ENCODE data around the gene ITPRID2.

The ITPRID2 gene

DNA sequence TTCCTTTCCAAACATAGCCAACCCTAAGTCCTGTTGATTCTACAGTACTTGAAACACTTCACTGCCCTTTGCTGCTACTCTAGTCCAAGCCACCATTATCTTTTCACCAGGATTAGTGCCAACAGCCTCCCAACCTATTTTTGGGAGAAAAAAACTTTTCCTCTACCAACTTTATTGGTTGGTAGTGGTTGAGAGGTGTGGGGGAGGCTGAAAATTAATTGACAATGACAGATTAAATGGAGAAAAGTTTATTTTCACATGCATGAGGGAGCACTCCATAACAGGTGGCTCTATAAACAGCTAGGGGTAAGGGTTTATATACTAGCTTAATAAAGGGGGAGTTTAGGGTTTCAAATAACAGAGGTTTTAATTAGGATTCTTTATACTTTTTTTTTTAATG, 37.8 kb upstream of the ITPRID2 start:
- H3K27me3 ChIP-seq (replicated peaks; ENCODE audit: control insufficient read depth, insufficient read depth, low read length, poor library complexity, severe bottlenecking): no peaks in the 10 kb centered on the region
- H3K4me1 ChIP-seq (ENCODE audit: control insufficient read depth, insufficient read depth, low read length, poor library complexity, severe bottlenecking): no peaks in the 10 kb centered on the region
- no peak overlapping the region for H3K4me3 ChIP-seq (ENCODE audit: insufficient read depth, low read depth, low read length, poor library complexity, severe bottlenecking)
- no peaks in the 10 kb centered on the region for H3K36me3 ChIP-seq (ENCODE audit: control insufficient read depth, insufficient read depth, low read length)
- no peak for DNase-seq
- no peaks in the 10 kb centered on the region for H3K9me3 ChIP-seq (ENCODE audit: control insufficient read depth, low read length)
- H3K27ac ChIP-seq (ENCODE audit: insufficient read depth, low read length, poor library complexity, severe bottlenecking): no peak overlapping the region

DNA sequence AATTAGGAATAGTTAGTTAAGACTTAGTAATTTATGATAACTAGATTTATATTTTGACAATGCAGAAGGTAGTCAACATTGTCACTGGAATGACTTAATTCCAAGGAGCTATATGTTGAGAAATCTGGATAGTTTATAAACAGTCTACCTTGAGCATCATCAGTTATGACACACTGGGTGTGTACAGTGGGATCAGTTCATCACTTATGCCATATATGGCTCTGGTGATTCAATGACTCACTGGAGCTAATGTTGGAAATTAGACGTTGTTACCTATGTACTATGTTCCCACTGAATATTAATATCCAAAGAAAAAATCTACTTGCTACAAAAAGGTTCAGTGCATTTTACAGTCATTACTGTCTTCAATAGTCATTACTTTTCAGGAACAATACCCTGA, 34.0 kb upstream of the ITPRID2 start:
- no peak overlapping the region for H3K4me3 ChIP-seq (ENCODE audit: insufficient read depth, low read depth, low read length, poor library complexity, severe bottlenecking)
- no peaks in the 10 kb centered on the region for H3K9me3 ChIP-seq (ENCODE audit: control insufficient read depth, low read length)
- no peaks in the 10 kb centered on the region for H3K36me3 ChIP-seq (ENCODE audit: control insufficient read depth, insufficient read depth, low read length)
- no peak overlapping the region for H3K27ac ChIP-seq (ENCODE audit: insufficient read depth, low read length, poor library complexity, severe bottlenecking)
- H3K4me1 ChIP-seq (ENCODE audit: control insufficient read depth, insufficient read depth, low read length, poor library complexity, severe bottlenecking): no peaks in the 10 kb centered on the region
- no peaks in the 10 kb centered on the region for H3K27me3 ChIP-seq (replicated peaks; ENCODE audit: control insufficient read depth, insufficient read depth, low read length, poor library complexity, severe bottlenecking)
- DNase-seq: no peak

DNA sequence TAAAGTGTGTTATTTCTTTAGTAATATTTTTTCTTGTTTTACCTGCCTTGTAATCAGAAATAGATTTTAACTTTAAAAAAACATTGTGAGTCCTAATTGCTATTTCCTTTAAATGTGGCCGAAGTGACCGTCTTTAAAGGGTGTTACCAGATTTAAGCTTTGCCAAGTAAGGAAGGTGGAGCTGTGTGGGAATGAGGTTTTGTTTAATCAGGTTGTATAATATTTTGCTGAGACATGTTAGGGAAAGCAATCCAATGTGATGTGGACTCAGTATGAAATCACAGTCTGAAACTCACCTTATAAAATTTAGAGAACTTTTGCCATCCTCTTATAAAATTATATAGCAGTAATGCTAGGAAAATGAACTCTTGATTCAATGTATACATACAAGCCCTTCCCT, 32.9 kb upstream of the ITPRID2 start:
- DNase-seq: no peak
- H3K4me3 ChIP-seq (ENCODE audit: insufficient read depth, low read depth, low read length, poor library complexity, severe bottlenecking): no peak overlapping the region
- H3K36me3 ChIP-seq (ENCODE audit: control insufficient read depth, insufficient read depth, low read length): no peaks in the 10 kb centered on the region
- no peaks in the 10 kb centered on the region for H3K27me3 ChIP-seq (replicated peaks; ENCODE audit: control insufficient read depth, insufficient read depth, low read length, poor library complexity, severe bottlenecking)
- no peaks in the 10 kb centered on the region for H3K9me3 ChIP-seq (ENCODE audit: control insufficient read depth, low read length)
- H3K4me1 ChIP-seq (ENCODE audit: control insufficient read depth, insufficient read depth, low read length, poor library complexity, severe bottlenecking): no peaks in the 10 kb centered on the region
- H3K27ac ChIP-seq (ENCODE audit: insufficient read depth, low read length, poor library complexity, severe bottlenecking): no peak overlapping the region

DNA sequence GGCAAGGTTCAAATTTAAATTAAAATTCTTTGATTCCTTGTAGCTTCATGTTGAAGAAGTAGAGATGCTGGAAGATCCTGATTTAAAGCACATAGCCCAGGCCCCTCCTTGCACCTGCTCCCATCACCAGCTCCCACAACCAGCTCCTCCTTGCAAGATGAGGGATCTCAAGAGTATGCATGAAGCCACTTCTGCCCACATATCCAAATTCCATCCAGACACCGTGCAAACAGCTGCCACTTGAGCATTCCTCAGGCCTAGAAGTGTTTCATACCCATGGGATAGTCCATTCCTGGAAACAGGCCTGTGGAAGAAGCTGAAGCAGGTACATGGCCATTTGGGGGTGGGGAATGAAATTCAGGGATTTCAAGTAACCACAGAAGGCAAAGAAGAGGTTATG, 32.4 kb upstream of the ITPRID2 start:
- Histone ChIP-seq H3K27me3 (replicated peaks; ENCODE audit: control insufficient read depth, insufficient read depth, low read length, poor library complexity, severe bottlenecking) (no peaks in the 10 kb centered on the region), H3K9me3 (ENCODE audit: control insufficient read depth, low read length) (no peaks in the 10 kb centered on the region), H3K4me3 (ENCODE audit: insufficient read depth, low read depth, low read length, poor library complexity, severe bottlenecking) (no peak overlapping the region), H3K27ac (ENCODE audit: insufficient read depth, low read length, poor library complexity, severe bottlenecking) (no peak overlapping the region), H3K4me1 (ENCODE audit: control insufficient read depth, insufficient read depth, low read length, poor library complexity, severe bottlenecking) (no peaks in the 10 kb centered on the region), H3K36me3 (ENCODE audit: control insufficient read depth, insufficient read depth, low read length) (no peaks in the 10 kb centered on the region)
- DNase-seq: no peak

DNA sequence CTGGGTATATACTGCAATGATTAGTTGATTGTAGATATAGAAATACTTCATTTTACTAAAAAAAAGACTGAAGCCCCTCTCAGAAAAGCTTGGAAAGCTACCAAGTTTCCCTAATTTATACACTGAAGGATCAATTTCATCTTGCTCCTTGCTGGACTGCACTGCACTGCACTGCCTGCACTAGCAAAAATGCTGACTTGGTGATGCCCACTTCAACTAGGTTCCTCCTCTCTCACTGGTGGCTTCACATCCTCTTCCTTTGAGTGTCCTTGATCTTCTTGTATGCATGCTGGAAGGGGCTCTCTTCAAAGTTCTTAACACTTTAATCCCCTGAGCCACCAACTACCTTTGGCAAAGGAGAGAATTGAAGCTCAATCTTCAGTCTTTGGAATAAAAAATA, 31.7 kb upstream of the ITPRID2 start:
- no peaks in the 10 kb centered on the region for H3K9me3 ChIP-seq (ENCODE audit: control insufficient read depth, low read length)
- H3K27ac ChIP-seq (ENCODE audit: insufficient read depth, low read length, poor library complexity, severe bottlenecking): no peak overlapping the region
- no peak for DNase-seq
- no peaks in the 10 kb centered on the region for H3K36me3 ChIP-seq (ENCODE audit: control insufficient read depth, insufficient read depth, low read length)
- no peak overlapping the region for H3K4me3 ChIP-seq (ENCODE audit: insufficient read depth, low read depth, low read length, poor library complexity, severe bottlenecking)
- H3K4me1 ChIP-seq (ENCODE audit: control insufficient read depth, insufficient read depth, low read length, poor library complexity, severe bottlenecking): no peaks in the 10 kb centered on the region
- H3K27me3 ChIP-seq (replicated peaks; ENCODE audit: control insufficient read depth, insufficient read depth, low read length, poor library complexity, severe bottlenecking): no peaks in the 10 kb centered on the region

DNA sequence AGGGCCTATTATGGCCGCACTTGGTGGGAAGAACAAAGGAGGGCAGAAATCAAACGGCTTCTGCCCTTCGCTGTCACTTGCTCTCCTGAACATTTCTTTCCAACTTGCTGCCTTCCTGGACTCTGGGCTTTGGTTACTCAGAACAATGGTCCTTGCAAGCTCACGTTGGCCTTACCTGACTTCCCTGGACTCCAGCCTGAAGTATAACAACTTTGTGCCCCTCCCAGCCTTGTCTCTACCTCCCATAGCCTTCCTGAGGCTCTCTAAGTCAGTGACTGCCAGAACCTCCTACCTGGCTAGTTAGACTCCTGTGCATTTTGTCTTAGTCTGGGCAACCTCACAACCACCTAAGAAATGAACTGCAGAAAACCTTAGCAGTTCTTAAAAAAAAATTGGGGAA, 30.2 kb upstream of the ITPRID2 start:
- Histone ChIP-seq H3K36me3 (ENCODE audit: control insufficient read depth, insufficient read depth, low read length) (no peaks in the 10 kb centered on the region), H3K27me3 (replicated peaks; ENCODE audit: control insufficient read depth, insufficient read depth, low read length, poor library complexity, severe bottlenecking) (no peaks in the 10 kb centered on the region), H3K4me3 (ENCODE audit: insufficient read depth, low read depth, low read length, poor library complexity, severe bottlenecking) (no peak overlapping the region), H3K9me3 (ENCODE audit: control insufficient read depth, low read length) (no peaks in the 10 kb centered on the region), H3K4me1 (ENCODE audit: control insufficient read depth, insufficient read depth, low read length, poor library complexity, severe bottlenecking) (no peaks in the 10 kb centered on the region), H3K27ac (ENCODE audit: insufficient read depth, low read length, poor library complexity, severe bottlenecking) (no peak overlapping the region)
- DNase-seq: no peak

DNA sequence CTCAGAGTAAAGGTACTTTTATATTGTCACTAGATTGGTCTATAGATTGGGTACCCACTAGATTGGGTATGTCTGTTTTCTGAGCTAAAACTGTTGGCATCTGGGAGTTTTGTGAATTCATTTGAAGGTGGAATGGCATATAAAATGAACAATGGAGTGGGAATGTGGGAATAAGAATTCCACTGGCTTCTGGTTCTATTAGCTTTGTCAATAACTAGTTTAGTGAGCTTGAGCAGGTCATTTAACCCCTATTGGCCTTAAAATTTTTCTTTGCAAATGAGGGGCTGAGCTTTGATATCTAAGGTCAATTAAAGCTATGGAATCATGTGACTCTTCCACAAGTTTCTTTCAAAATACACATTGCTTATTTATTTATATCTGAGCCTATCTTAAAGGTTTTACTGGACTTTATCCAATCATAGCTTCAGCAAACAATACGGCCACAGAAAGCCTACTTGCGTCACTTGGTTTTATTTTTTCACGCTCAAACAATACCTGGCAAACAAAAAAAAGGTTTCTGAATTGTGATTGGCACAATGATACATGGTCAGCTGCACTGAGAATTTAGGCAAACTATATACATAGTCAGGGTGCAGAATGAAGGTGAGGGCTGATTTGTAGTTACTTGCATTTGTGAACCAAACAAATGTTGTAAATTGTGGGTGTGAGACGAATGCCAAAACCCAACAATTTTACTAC, 28.8 kb upstream of the ITPRID2 start:
- no peak overlapping the region for H3K4me3 ChIP-seq (ENCODE audit: insufficient read depth, low read depth, low read length, poor library complexity, severe bottlenecking)
- H3K36me3 ChIP-seq (ENCODE audit: control insufficient read depth, insufficient read depth, low read length): no peaks in the 10 kb centered on the region
- H3K27me3 ChIP-seq (replicated peaks; ENCODE audit: control insufficient read depth, insufficient read depth, low read length, poor library complexity, severe bottlenecking): no peaks in the 10 kb centered on the region
- no peak for DNase-seq
- H3K27ac ChIP-seq (ENCODE audit: insufficient read depth, low read length, poor library complexity, severe bottlenecking): no peak overlapping the region
- no peaks in the 10 kb centered on the region for H3K4me1 ChIP-seq (ENCODE audit: control insufficient read depth, insufficient read depth, low read length, poor library complexity, severe bottlenecking)
- no peaks in the 10 kb centered on the region for H3K9me3 ChIP-seq (ENCODE audit: control insufficient read depth, low read length)

DNA sequence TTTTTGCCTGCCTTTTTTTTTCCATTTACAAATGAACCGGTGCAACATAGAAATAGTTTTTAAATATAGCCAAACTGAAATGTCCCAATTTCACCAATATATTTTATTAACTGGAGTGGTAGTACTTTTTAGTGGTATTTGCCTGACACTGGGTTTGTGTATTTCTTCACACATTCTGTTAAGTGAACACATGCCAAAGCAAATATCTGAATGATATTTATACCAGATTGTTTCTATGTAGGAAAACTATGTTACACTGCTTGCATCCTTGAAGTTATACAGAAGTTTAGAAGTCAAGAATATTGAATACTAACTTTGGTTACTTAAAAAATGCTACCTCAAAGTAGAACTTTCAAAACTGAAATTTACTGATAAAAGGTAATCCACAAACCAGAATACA, 19.4 kb upstream of the ITPRID2 start:
- H3K27ac ChIP-seq (ENCODE audit: insufficient read depth, low read length, poor library complexity, severe bottlenecking): no peak overlapping the region
- no peaks in the 10 kb centered on the region for H3K36me3 ChIP-seq (ENCODE audit: control insufficient read depth, insufficient read depth, low read length)
- DNase-seq: no peak
- no peak overlapping the region for H3K4me3 ChIP-seq (ENCODE audit: insufficient read depth, low read depth, low read length, poor library complexity, severe bottlenecking)
- H3K27me3 ChIP-seq (replicated peaks; ENCODE audit: control insufficient read depth, insufficient read depth, low read length, poor library complexity, severe bottlenecking): no peaks in the 10 kb centered on the region
- no peaks in the 10 kb centered on the region for H3K4me1 ChIP-seq (ENCODE audit: control insufficient read depth, insufficient read depth, low read length, poor library complexity, severe bottlenecking)
- no peaks in the 10 kb centered on the region for H3K9me3 ChIP-seq (ENCODE audit: control insufficient read depth, low read length)

DNA sequence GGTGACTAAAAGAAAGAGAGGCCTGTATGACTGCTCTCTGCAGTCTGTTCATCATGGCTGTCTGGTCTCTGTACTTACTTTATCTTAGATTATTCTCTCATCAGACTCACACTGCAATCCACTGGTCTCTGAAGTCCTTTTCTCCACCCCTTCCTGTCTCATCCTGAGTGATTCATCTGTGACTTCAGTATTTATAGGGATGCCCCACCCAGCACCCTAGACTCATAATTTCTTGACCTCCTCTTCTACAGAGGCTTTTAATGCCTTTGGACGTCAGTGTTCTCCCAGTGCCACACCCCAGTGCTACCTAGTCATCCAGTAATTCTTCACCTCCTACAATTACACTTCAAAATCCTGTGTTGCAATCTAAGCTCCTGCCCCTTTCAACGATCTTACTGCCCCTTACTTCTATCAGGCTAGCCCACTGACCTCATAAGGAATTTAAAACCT, 14.9 kb upstream of the ITPRID2 start:
- Histone ChIP-seq H3K36me3 (ENCODE audit: control insufficient read depth, insufficient read depth, low read length) (no peaks in the 10 kb centered on the region), H3K9me3 (ENCODE audit: control insufficient read depth, low read length) (no peaks in the 10 kb centered on the region), H3K4me1 (ENCODE audit: control insufficient read depth, insufficient read depth, low read length, poor library complexity, severe bottlenecking) (no peaks in the 10 kb centered on the region), H3K27me3 (replicated peaks; ENCODE audit: control insufficient read depth, insufficient read depth, low read length, poor library complexity, severe bottlenecking) (no peaks in the 10 kb centered on the region), H3K27ac (ENCODE audit: insufficient read depth, low read length, poor library complexity, severe bottlenecking) (no peak overlapping the region), H3K4me3 (ENCODE audit: insufficient read depth, low read depth, low read length, poor library complexity, severe bottlenecking) (no peak overlapping the region)
- no peak for DNase-seq

DNA sequence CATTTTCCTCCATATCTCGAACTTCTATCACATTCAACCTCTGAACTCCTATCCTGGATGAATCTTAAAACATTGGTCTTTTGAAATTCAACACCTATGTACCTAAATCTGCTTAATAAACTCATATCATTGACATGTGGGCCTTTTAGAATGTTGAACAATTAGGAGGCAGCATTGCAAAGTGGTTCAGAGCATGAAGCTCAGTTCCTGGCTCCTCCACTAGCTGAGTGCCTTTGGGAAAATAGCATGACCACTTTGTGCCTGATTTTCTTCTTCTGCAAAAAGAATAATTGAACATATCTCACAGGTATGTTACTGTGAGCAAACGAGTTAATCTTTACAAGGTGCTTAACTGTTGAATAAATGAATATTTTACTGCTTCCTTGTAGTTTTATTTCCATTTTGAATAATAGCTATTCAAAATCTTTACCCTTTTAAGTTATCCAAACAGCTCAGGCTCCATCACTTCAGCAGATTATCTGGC, 14.3 kb upstream of the ITPRID2 start:
- DNase-seq: no peak
- no peaks in the 10 kb centered on the region for H3K4me1 ChIP-seq (ENCODE audit: control insufficient read depth, insufficient read depth, low read length, poor library complexity, severe bottlenecking)
- no peaks in the 10 kb centered on the region for H3K27me3 ChIP-seq (replicated peaks; ENCODE audit: control insufficient read depth, insufficient read depth, low read length, poor library complexity, severe bottlenecking)
- no peaks in the 10 kb centered on the region for H3K36me3 ChIP-seq (ENCODE audit: control insufficient read depth, insufficient read depth, low read length)
- H3K27ac ChIP-seq (ENCODE audit: insufficient read depth, low read length, poor library complexity, severe bottlenecking): no peak overlapping the region
- H3K9me3 ChIP-seq (ENCODE audit: control insufficient read depth, low read length): no peaks in the 10 kb centered on the region
- no peak overlapping the region for H3K4me3 ChIP-seq (ENCODE audit: insufficient read depth, low read depth, low read length, poor library complexity, severe bottlenecking)
